ENCODE results near the gene JMJD1C.
"Not testable (repeated sequence)": the region's sequence is repeated elsewhere in the genome, so short reads cannot be mapped to it uniquely, and the experiment has no call there.

JMJD1C gene

GRCh38 chr10:63365976-63366765 lies 99.6 kb downstream of the JMJD1C start:
- no peak for DNase-seq (ENCODE audit: low read depth in 2 of 2)

DNA sequence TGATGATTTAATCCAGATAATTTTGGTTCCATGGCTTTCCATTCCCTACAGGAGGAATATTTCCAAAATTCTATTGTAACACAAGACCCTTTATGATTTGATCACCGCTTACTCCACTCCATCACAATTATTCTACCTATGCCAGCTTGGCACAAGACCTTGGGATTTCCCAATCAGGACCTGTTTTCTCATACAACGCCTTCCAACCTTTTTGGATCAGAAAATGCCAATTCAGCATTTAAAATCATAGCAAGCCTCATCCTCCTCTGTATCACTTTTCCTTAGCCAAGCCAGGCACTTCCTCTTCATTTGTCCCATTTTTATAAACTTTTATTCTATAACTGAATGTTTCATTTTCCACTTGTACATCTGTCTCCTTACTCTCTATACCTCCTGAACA lies 100.9 kb downstream of the JMJD1C start:
- DNase-seq (ENCODE audit: low read depth in 2 of 2), result no peak

DNA sequence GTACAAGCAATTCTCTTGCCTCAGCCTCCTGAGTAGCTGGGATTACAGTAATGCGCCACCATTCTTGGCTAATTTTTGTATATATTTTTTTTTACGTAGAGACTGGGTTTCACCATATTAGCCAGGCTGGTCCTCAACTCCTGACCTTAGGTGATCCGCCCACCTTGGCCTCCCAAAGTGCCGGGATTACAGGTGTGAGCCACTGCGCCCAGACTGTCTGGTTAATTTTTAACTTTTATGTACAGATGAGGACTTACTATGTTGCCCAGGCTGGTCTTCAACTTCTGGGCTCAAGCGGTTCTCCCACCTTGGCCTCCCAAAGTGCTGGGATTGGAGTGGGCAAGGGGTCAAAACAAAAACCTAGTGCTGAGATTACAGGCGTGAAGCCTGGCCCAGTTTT lies 101.8 kb downstream of the JMJD1C start:
- no peak for DNase-seq (ENCODE audit: low read depth in 2 of 2)

DNA sequence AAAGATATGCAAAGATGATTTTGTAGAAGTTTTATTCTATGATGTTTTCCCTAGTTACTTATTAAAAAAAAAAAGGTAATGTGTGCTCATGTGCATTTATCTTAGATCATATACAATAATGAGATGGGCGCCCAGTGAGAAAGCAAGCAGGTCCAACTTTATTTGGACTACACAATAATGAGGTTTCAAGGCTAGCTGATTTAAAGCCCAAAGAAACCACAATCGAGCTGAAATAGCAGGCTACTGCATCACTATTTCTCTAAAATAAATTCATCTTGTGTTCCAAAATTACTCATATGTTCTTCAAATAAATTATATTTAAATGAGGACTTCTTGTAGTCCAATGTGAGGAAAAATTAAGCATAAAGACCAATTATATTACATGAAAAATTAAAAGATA lies 110.1 kb downstream of the JMJD1C start:
- no peak for DNase-seq (ENCODE audit: low read depth in 2 of 2)

DNA sequence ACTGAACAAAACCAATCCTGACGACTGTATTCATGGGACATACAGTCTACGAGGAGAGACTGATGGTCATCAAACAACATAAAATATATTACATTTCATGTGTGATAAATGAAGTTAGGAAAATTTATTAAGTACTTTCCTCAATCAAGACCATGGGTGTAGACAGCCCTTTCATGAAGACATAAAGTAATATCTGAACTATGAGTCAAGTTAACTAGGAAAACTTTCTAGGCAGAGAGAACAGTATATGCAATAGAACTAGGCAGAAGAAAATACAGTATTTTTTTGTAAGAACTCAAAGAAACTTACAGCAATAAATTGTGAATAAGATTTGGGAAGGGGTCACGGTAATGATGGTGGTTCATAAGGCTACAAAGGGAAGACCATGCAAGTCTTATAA lies 112.8 kb downstream of the JMJD1C start:
- DNase-seq (ENCODE audit: low read depth in 2 of 2), result no peak

GRCh38 chr10:63348245-63348850 lies 117.4 kb downstream of the JMJD1C start:
- no peak for DNase-seq (ENCODE audit: low read depth in 2 of 2)

GRCh38 chr10:63346015-63346441 lies 119.7 kb downstream of the JMJD1C start:
- DNase-seq (ENCODE audit: low read depth in 2 of 2), result no peak

DNA sequence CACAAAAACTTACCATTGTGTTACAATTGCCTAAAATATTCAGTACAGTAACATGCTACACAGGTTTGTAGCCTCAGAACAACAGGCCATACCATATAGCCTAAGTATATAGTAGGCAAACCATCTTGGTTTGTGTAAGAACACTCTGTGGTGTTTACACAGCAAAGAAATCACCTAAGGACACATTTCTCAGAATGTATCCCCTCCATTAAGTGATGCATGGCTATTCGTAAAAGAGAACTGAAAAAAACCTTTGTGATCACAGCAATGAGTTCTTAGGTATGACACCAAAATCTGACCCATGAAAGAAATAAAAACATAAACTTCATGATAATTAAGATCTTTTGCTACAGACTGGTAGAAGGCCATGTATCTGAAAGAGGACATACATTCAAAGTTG lies 121.5 kb downstream of the JMJD1C start:
- DNase-seq (ENCODE audit: low read depth in 2 of 2), result no peak

GRCh38 chr10:63343476-63343875 lies 122.3 kb downstream of the JMJD1C start:
- no peak for DNase-seq (ENCODE audit: low read depth in 2 of 2)

DNA sequence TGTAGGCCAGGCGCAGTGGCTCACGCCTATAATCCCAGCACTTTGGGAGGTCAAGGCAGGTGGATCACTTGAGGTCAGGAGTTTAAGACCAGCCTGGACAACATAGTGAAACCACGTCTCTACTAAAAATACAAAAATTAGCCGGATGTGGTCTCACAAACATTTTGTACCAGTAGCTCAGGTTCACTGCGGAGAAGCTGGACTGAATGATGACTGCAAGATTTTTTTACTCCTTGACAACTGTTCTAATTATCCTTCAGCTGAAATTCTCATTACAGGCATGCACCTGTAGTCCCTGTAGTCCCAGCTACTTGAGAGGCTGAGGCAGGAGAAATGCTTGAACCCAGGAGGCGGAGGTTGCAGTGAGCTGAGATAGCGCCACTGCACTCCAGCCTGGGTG lies 126.1 kb downstream of the JMJD1C start:
- DNase-seq (ENCODE audit: low read depth in 2 of 2), result not testable (repeated sequence)

DNA sequence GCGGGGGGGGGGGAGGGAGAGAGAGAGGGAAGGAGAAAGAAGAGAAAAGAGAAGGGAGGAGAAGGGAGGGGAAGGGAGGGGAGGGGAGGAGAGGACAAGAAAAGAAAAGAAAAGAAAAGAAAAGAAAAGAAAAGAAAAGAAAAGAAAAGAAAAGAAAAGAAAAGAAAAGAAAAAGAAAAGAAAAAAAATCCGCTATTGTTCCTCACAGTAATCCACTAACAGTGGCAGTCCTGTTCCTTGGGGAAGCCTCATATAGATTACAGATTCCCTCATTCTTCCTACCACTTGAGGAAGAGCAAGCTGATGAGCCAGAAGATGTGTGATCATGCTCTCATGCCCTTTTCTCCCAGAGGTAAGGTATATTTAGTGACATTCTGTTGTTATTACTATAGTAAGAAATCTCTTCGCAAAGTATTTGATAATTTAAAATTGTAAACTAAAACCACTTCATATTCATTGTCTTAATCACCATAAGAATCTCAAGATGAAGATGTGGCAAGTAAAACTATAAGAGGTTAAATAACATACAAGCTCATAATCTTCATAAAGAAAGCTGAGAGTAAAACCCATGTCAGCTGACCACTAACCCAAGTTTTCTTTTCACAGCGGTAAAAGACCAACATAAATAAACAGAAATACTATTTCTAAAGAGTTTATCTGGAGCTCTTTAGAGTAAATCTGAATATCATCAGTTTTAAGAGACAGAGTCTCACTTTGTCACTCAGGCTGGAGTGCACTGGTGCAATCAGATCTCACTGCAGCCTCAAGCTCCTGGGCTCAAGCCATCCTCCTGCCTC lies 128.1 kb downstream of the JMJD1C start:
- no peak for DNase-seq (ENCODE audit: low read depth in 2 of 2)

GRCh38 chr10:63331586-63331985 lies 134.2 kb downstream of the JMJD1C start:
- no peak for DNase-seq (ENCODE audit: low read depth in 2 of 2)

GRCh38 chr10:63324495-63324854 lies 141.3 kb downstream of the JMJD1C start:
- no peak for DNase-seq (ENCODE audit: low read depth in 2 of 2)

DNA sequence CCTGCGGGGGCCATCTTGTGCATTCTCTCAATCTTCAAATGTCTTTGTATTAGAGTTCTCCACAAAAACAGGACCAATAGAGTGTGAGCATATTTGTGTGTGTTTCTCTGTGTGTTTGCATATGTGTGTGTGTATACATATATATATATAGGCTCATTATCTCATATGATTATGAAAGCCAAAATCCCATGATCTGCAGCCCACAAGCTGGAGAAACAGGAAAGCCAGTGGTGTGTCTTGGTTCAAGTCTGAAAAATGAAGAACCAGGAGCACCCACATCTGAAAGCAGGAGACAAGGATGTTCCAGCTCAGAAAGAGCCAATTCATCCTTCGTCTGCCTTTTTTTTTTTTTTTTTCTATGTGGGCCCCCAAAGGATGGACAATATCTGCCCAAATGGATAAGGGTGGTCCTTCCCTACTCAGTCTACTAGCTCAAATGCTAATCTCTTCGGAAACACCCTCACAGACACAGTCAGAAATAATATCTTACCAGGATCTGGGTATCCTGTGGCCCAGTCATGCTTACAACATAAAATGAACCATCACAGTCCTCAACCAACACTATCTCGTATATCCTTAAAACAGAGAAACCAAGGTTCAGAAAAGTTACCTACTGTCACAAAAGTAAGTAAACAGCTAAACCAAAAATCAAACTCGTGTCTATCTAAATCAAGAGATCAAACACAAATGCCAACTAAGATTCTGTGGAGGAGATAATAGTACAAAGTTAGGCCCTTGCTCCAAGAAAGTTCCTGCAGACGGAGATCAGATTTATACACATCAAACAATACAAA lies 141.9 kb downstream of the JMJD1C start:
- DNase-seq (ENCODE audit: low read depth in 2 of 2), result no peak

DNA sequence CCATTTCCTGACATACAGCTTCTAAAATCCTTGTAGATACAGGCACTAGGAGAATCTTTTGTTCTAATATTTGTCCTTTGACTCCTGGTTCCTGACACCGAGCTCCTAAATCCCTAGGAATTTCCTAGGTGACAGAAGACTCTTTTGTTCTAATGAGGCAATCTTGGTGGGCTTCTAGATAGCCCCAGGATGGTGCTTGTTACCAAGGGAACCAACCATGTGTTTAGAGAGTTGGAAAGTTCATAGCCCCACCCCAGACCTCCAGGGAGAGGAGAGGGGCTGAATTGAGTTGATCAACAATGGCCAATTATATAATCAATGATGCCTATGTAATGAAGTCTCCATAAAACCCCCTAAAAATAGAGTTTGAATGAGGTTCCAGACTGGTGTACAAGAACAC lies 145.1 kb downstream of the JMJD1C start:
- DNase-seq (ENCODE audit: low read depth in 2 of 2), result no peak

DNA sequence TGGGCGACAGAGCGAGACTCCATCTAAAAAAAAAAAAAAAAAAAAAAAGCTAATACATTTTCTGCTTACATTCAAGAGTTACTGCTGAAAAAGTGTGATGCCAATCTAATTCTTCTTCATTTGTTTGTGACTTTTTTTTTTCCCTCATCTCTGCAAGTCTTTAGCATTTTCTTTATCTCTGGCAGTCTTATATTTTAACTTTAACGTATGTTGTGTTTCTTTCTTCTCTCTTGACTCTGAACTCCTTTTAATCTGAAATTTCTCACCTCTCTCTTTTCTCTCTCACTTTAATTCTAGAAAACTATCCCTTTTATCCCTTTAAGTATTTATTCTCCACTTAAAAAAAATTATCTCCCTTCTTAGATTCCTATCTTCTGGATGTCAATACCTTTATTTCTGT lies 146.5 kb downstream of the JMJD1C start:
- DNase-seq (ENCODE audit: low read depth in 2 of 2), result no peak

- no peak for DNase-seq (ENCODE audit: low read depth in 2 of 2)
Observed at GRCh38 chr10:63318491-63318890, 147.3 kb downstream of the JMJD1C start.

DNA sequence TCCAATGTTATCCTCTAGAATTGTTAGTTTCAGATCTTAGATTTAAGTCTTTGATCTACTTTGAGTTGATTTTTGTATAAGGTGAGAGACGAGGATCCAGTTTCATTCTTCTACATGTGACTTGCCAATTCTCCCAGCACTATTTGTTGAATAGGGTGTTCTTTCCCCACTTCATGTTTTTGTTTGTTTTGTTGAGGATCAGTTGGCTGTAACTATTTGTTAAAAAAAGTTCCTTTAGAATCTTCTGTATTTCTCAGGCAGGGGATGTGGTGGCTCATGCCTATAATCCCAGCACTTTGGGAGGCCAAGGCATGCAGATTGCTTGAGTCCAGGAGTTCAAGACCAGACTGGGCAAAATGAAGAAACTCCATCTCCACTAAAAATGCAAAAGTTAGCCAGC lies 151.8 kb downstream of the JMJD1C start:
- no peak for DNase-seq (ENCODE audit: low read depth in 2 of 2)

- no peak for DNase-seq (ENCODE audit: low read depth in 2 of 2)
Observed at GRCh38 chr10:63313066-63313717, 152.6 kb downstream of the JMJD1C start.

GRCh38 chr10:63308628-63309027 lies 157.1 kb downstream of the JMJD1C start:
- no peak for DNase-seq (ENCODE audit: low read depth in 2 of 2)

DNA sequence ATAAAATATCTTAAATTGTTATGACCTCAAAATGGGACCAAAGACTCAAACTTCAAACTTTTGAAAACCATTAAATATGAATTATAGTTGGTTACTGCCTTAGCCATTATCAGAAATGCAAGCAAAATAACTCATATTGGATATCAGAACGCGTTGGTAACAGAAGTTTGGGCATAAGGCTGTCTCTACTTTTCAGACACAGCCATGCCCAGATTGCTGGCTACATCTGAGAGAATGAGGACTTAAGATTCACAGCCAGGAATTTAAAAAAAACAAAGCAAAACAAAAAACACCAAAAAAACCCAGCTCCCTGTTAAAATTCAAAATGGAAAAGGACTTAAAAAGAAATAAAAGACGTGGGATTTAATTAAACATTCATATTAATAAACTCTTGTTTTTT lies 161.6 kb downstream of the JMJD1C start:
- no peak for DNase-seq (ENCODE audit: low read depth in 2 of 2)

GRCh38 chr10:63300801-63301200 lies 165.0 kb downstream of the JMJD1C start:
- DNase-seq (ENCODE audit: low read depth in 2 of 2), result no peak

Data from stimulated activated CD4-positive, alpha-beta T cell treated with anti-CD3 and anti-CD28 coated beads, Interleukin-4, amount 100 ng/mL, for 48 hours (primary cell).